HepG2 (cell line): Measurements from ENCODE around the gene BBC3. TPM values are rescaled to one million over a fixed set of nuclear protein-coding genes. Genes with fewer than 3 reads are reported as not detected.
A peak's percentile ranks its signal among the peaks of the same experiment; 100 is the strongest.

ENCODE experiments used
- DNMT3B ChIP-seq: conservative IDR thresholded peaks from 2 replicates; pipeline ENCODE4 v1.6.1; 2016; ENCODE audit warnings: missing biosample characterization, control low read depth
- GPBP1L1 ChIP-seq: sonication (generic); formaldehyde crosslinking; IDR thresholded peaks from 2 replicates; pipeline ENCODE4 v1.5.0; 2020; ENCODE audit warnings: mild to moderate bottlenecking, missing genetic modification reagents
- KDM6A ChIP-seq: IDR thresholded peaks from 2 replicates; pipeline ENCODE4 v1.6.1; 2016; ENCODE audit warnings: low read depth
- PLSCR1 ChIP-seq: sonication (generic); formaldehyde crosslinking; IDR thresholded peaks from 2 replicates; pipeline ENCODE4 v1.5.0; 2020; ENCODE audit warnings: missing genetic modification reagents, mild to moderate bottlenecking, borderline replicate concordance
- RFX3 ChIP-seq: IDR thresholded peaks from 2 replicates; pipeline ENCODE4 v1.6.1; 2016; ENCODE audit warnings: missing biosample characterization, missing genetic modification reagents
- RXRA ChIP-seq: sonication (generic); formaldehyde crosslinking; IDR thresholded peaks from 2 replicates; pipeline ENCODE4 v1.5.1; 2020; ENCODE audit warnings: missing genetic modification reagents
- SP2 ChIP-seq: sonication (generic); formaldehyde crosslinking; IDR thresholded peaks from 2 replicates; pipeline ENCODE4 v1.5.1; 2020; ENCODE audit warnings: mild to moderate bottlenecking, missing genetic modification reagents
- SUZ12 ChIP-seq: fragments of 150-350 bp; IDR thresholded peaks from 2 replicates; pipeline ENCODE4 v1.6.1; 2014; ENCODE audit warnings: low read depth, low read length
- TARDBP ChIP-seq: sonication (generic); formaldehyde crosslinking; IDR thresholded peaks from 2 replicates; pipeline ENCODE4 v1.8.0; 2022; ENCODE audit warnings: mild to moderate bottlenecking, missing genetic modification reagents
- XRCC5 ChIP-seq: fragments of 200-400 bp; formaldehyde crosslinking; optimal IDR thresholded peaks from 2 replicates; pipeline ENCODE3; 2017; ENCODE audit warnings: mild to moderate bottlenecking, low read length
- ZNF546 ChIP-seq: sonication (generic); formaldehyde crosslinking; conservative IDR thresholded peaks from 2 replicates; pipeline ENCODE4 v1.8.1; 2023; ENCODE audit warnings: mild to moderate bottlenecking, missing genetic modification reagents
- ZNF563 ChIP-seq: sonication (generic); formaldehyde crosslinking; IDR thresholded peaks from 2 replicates; pipeline ENCODE4 v1.8.0; 2022; ENCODE audit warnings: mild to moderate bottlenecking, moderate library complexity, missing genetic modification reagents
- ZNF605 ChIP-seq: sonication (generic); formaldehyde crosslinking; IDR thresholded peaks from 2 replicates; pipeline ENCODE4 v1.8.0; 2022; ENCODE audit warnings: mild to moderate bottlenecking, missing genetic modification reagents
- ZNF646 ChIP-seq: sonication (generic); formaldehyde crosslinking; IDR thresholded peaks from 2 replicates; pipeline ENCODE4 v1.9.0; 2021; ENCODE audit warnings: mild to moderate bottlenecking, missing genetic modification reagents
- polyA plus RNA-seq, 8 experiments: library from polyadenylated mRNA; depleted of rRNA in 3 of 8; stranded (reverse) in 7 of 8; unstranded in 1 of 8; fragments of >200 nt; fragmentation: Illumina TruSeq in 4 of 8; extraction: Trizol in 4 of 8; gene quantifications; 2 replicates each; pipeline versions ENCODE4 v1.2.1 to v1.2.3, GENCODE V29; 2011 to 2016; ENCODE audit warnings: low read depth in 4 of 8, missing spikeins in 1 of 8, mixed read lengths in 1 of 8; ENCODE audit not compliant: insufficient read depth in 1 of 8
- total RNA-seq, 5 experiments: library from RNA; depleted of rRNA; stranded (reverse); fragments of >200 nt; fragmentation: Illumina TruSeq; extraction: Trizol; gene quantifications; 2 replicates each; pipeline ENCODE4 v1.2.3, GENCODE V29; 2016; ENCODE audit warnings: low read depth in 1 of 5
- TF ChIP-seq, protein P1 (sequence below): sonication (generic); formaldehyde crosslinking; IDR thresholded peaks from 2 replicates; pipeline ENCODE4 v1.8.0; 2022; ENCODE audit warnings: mild to moderate bottlenecking, missing genetic modification reagents, moderate library complexity
- TF ChIP-seq, protein P2 (sequence below): sonication (generic); formaldehyde crosslinking; conservative IDR thresholded peaks from 2 replicates; pipeline ENCODE4 v1.4.0; 2020; ENCODE audit warnings: missing genetic modification reagents
- TF ChIP-seq, protein P3 (sequence below): sonication (generic); formaldehyde crosslinking; IDR thresholded peaks from 2 replicates; pipeline ENCODE4 v1.5.0; 2020; ENCODE audit warnings: missing genetic modification reagents

The BBC3 gene
- total and polyA plus RNA-seq, 2 of the 13 experiments (the other 11 are each of a cell fraction or from before 2014, with no cell fraction given) = 6.1 to 8.8 TPM

- TF ChIP-seq, protein P1, sequence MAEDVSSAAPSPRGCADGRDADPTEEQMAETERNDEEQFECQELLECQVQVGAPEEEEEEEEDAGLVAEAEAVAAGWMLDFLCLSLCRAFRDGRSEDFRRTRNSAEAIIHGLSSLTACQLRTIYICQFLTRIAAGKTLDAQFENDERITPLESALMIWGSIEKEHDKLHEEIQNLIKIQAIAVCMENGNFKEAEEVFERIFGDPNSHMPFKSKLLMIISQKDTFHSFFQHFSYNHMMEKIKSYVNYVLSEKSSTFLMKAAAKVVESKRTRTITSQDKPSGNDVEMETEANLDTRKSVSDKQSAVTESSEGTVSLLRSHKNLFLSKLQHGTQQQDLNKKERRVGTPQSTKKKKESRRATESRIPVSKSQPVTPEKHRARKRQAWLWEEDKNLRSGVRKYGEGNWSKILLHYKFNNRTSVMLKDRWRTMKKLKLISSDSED = 0 out of 2 replicates have a peak, but pooled peaks have one; percentile 66
- peak; percentile 35; the same call in 1 of the 2 replicates for TF ChIP-seq ZNF563
- 0 out of 2 replicates have a peak, but pooled peaks have one; percentile 41 for TF ChIP-seq SP2 (CRISPR knock-in tag)
- TF ChIP-seq TARDBP (CRISPR knock-in tag) = no peak
- no peak for TF ChIP-seq RFX3 (CRISPR knock-in tag)
- peak; percentile 45; the same call in 1 of the 2 replicates for TF ChIP-seq RXRA (CRISPR knock-in tag)
- TF ChIP-seq ZNF646 (CRISPR knock-in tag) = peak; percentile 99
- TF ChIP-seq, protein P2, sequence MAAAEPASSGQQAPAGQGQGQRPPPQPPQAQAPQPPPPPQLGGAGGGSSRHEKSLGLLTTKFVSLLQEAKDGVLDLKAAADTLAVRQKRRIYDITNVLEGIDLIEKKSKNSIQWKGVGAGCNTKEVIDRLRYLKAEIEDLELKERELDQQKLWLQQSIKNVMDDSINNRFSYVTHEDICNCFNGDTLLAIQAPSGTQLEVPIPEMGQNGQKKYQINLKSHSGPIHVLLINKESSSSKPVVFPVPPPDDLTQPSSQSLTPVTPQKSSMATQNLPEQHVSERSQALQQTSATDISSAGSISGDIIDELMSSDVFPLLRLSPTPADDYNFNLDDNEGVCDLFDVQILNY = no peak
- no peak for TF ChIP-seq GPBP1L1 (CRISPR knock-in tag)
- no peak for TF ChIP-seq PLSCR1 (CRISPR knock-in tag)
- TF ChIP-seq, protein P3, sequence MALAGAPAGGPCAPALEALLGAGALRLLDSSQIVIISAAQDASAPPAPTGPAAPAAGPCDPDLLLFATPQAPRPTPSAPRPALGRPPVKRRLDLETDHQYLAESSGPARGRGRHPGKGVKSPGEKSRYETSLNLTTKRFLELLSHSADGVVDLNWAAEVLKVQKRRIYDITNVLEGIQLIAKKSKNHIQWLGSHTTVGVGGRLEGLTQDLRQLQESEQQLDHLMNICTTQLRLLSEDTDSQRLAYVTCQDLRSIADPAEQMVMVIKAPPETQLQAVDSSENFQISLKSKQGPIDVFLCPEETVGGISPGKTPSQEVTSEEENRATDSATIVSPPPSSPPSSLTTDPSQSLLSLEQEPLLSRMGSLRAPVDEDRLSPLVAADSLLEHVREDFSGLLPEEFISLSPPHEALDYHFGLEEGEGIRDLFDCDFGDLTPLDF (CRISPR knock-in tag) = no peak
- TF ChIP-seq KDM6A (CRISPR knock-in tag) = no peak
- TF ChIP-seq DNMT3B (CRISPR knock-in tag) = 0 out of 2 replicates have a peak, but pooled peaks have one; percentile 72
- TF ChIP-seq ZNF546 (CRISPR knock-in tag) = peak; percentile 65; the same call in 1 of the 2 replicates
- peak; percentile 39 for TF ChIP-seq XRCC5
- no peak for TF ChIP-seq SUZ12
- peak; percentile 20; the same call in 1 of the 2 replicates for TF ChIP-seq ZNF605
These were observed 436 bp upstream of the BBC3 start (continued) for GRCh38 chr19:47231215-47232054.
